ENCODE data around the gene PLEKHD1. TPM values are rescaled to one million over a fixed set of nuclear protein-coding genes. Genes with fewer than 3 reads are reported as not detected.

PLEKHD1 gene
- polyA plus RNA-seq, 1 donor, result 0.62 TPM

Other genes starting within 250 kb of the PLEKHD1 start
- 25.7 TPM for gene GALNT16, start 224.6 kb upstream of the PLEKHD1 start, polyA plus RNA-seq (ENCODE audit: insufficient read length)
- 127 TPM for gene ERH, start 86.4 kb upstream of the PLEKHD1 start, polyA plus RNA-seq (ENCODE audit: insufficient read length)
- gene SLC39A9, start 86.0 kb upstream of the PLEKHD1 start, polyA plus RNA-seq (ENCODE audit: insufficient read length), result 27.1 TPM
- gene CCDC177, start 90.1 kb downstream of the PLEKHD1 start, polyA plus RNA-seq (ENCODE audit: insufficient read length), result not detected
- gene SUSD6, start 126.9 kb downstream of the PLEKHD1 start, polyA plus RNA-seq (ENCODE audit: insufficient read length), result 22.6 TPM

Measured in hindlimb muscle (tissue), 1 donor.